Subcutaneous abdominal adipose tissue (tissue), 5 donors: ENCODE results near the gene TXNIP.

Experiments used
- H3K27ac ChIP-seq: one replicate; pipeline ENCODE4 v1.7.0; 2013; ENCODE audit warnings: low read depth, mild to moderate bottlenecking, inconsistent platforms, low read length, moderate library complexity
- H3K27me3 ChIP-seq, 5 donors: one replicate each; pipeline ENCODE4 v1.7.0; 2013; ENCODE audit warnings: low read length in 5 of 5, inconsistent platforms in 1 of 5; ENCODE audit not compliant: control insufficient read depth in 5 of 5, insufficient read depth in 4 of 5
- H3K36me3 ChIP-seq, 5 donors: one replicate each; pipeline ENCODE4 v1.7.0; 2013; ENCODE audit warnings: low read length in 5 of 5; ENCODE audit not compliant: control insufficient read depth in 5 of 5, insufficient read depth in 5 of 5
- H3K4me1 ChIP-seq, 5 donors: one replicate each; pipeline ENCODE4 v1.7.0; 2013; ENCODE audit warnings: low read length in 5 of 5, mild to moderate bottlenecking in 3 of 5, moderate library complexity in 1 of 5; ENCODE audit not compliant: control insufficient read depth in 5 of 5, insufficient read depth in 5 of 5
- H3K4me3 ChIP-seq, 5 donors: one replicate each; pipeline ENCODE4 v1.7.0; 2013; ENCODE audit warnings: low read length in 5 of 5, low read depth in 1 of 5
- H3K9ac ChIP-seq, 5 donors: one replicate each; pipeline ENCODE4 v1.7.0; 2013; ENCODE audit warnings: low read length in 5 of 5, mild to moderate bottlenecking in 4 of 5, moderate library complexity in 3 of 5
- H3K9me3 ChIP-seq, 5 donors: one replicate each; pipeline ENCODE4 v1.7.0; 2013; ENCODE audit warnings: low read length in 5 of 5; ENCODE audit not compliant: control insufficient read depth in 5 of 5
- donor health status: healthy.
- donor health status: healthy.
- donor health status: healthy.
- donor health status: healthy.
- donor health status: healthy.

TXNIP gene

GRCh38 chr1:145959333-145959732 is 37.0 kb downstream of the TXNIP start:
- Histone ChIP-seq H3K27me3 (no peaks in the 10 kb centered on the region), H3K27ac (no peak overlapping the region), H3K9me3 (no peaks in the 10 kb centered on the region), H3K4me1 (peaks cover 22 to 86% (median 82%) of the 10 kb centered on the region in 5 donors), H3K4me3 (peak overlapping the region in 1 of 5 donors; percentile 5), H3K9ac (no peak overlapping the region), H3K36me3 (no peaks in the 10 kb centered on the region)

DNA sequence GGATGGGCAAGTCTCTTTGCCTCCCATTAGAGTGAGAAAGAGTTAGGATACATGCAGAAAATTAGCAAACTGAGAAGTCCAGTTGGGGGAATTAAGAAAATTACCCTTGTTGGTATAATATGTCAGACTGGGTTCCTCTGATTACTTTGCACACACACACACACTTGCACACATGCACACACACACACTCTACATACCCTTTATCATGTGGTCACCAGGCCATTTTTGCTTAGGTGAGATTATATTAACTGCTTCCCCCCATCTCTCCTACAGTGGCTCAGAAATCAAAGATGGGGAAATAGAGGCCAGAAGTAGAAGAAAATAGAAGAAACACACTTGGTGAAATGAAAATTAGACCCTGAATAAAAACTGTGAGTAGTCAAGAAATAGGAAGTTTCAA is 37.6 kb downstream of the TXNIP start:
- Histone ChIP-seq H3K4me3 (no peak overlapping the region), H3K9me3 (no peaks in the 10 kb centered on the region), H3K9ac (no peak overlapping the region), H3K27me3 (no peaks in the 10 kb centered on the region), H3K36me3 (no peaks in the 10 kb centered on the region), H3K4me1 (peaks cover 22 to 85% (median 79%) of the 10 kb centered on the region in 5 donors), H3K27ac (peak overlapping the region; percentile 91)

GRCh38 chr1:145957443-145958319 is 38.7 kb downstream of the TXNIP start, which contains the start of gene LIX1L:
LIX1L (minus strand) TSS chr1:145958017; CDS start chr1:145957927, 90 bp downstream.
- no peaks in the 10 kb centered on the region for H3K27me3 ChIP-seq
- no peaks in the 10 kb centered on the region for H3K36me3 ChIP-seq
- peak within 1 kb of the TSS; percentile 51 to 84 (median 71) for H3K9ac ChIP-seq
- peaks cover 17 to 76% (median 68%) of the 10 kb centered on the region in 5 donors for H3K4me1 ChIP-seq
- H3K4me3 ChIP-seq = peak within 1 kb of the TSS; percentile 71 to 80 (median 78)
- H3K9me3 ChIP-seq = no peaks in the 10 kb centered on the region
- H3K27ac ChIP-seq = peak within 1 kb of the TSS; percentile 91

DNA sequence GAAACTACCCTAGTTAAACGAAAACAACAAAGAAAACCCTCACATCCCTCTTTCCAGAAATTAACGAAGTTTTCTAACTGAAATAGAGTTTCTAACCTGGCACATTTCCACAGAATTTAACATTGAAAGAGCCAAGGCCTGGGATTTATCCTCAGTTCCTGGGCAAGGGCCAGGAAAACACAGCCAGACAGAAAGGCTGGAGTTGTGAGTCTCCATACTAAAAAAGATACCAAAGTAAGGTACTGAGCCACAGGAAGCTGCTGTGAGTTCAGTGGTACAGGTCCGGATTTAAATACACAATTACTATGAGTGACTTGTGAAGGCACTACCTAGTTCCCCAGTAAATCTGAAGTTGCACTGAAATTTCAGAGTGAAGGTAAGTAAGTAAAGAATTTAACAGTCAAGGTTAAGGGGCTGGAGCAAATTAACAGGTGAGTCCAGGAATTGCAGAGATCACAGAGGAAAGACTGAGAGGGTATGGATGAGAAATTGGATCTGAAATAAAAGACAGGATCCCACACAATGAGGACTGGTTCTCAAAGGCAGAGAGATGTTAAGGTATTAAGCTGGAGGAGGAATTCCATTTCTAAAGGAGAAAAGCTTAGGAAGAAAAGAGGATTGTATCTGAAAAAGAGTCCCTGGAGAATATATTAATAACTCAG is 39.5 kb downstream of the TXNIP start:
- H3K4me3 ChIP-seq = peak overlapping the region; percentile 71 to 80 (median 78)
- H3K27ac ChIP-seq = peak overlapping the region; percentile 91
- H3K36me3 ChIP-seq = peaks cover 0 to 4% (median 0%) of the 10 kb centered on the region in 5 donors
- H3K27me3 ChIP-seq = no peaks in the 10 kb centered on the region
- H3K4me1 ChIP-seq = peaks cover 16 to 69% (median 62%) of the 10 kb centered on the region in 5 donors
- H3K9me3 ChIP-seq = no peaks in the 10 kb centered on the region
- peak overlapping the region; percentile 48 to 84 (median 71) for H3K9ac ChIP-seq

DNA sequence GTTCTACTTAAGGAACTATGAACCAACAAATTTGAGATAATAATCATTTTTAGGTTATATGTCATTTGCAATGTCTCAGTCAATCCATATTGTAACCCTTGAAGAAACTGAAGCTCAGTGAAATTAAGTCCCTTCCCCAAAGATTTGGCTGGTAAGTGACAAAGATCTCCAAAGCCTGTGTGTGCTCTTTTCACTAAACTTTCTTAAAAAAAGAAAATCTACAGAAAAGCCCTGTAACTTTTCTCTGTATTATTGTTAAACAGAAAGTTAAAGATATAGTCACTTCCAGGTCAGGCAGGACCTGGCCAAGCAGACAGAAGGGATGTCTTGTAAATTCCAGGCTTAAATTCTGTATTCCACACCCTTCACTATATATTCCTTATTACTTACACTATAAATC is 40.0 kb downstream of the TXNIP start:
- peak overlapping the region; percentile 0 to 79 (median 76) for H3K4me3 ChIP-seq
- H3K36me3 ChIP-seq = peaks cover 0 to 4% (median 0%) of the 10 kb centered on the region in 5 donors
- H3K27me3 ChIP-seq = no peaks in the 10 kb centered on the region
- H3K4me1 ChIP-seq = peaks cover 14 to 64% (median 57%) of the 10 kb centered on the region in 5 donors
- peak overlapping the region; percentile 91 for H3K27ac ChIP-seq
- no peaks in the 10 kb centered on the region for H3K9me3 ChIP-seq
- H3K9ac ChIP-seq = peak overlapping the region in 4 of 5 donors; percentile 51 to 84 (median 75)

DNA sequence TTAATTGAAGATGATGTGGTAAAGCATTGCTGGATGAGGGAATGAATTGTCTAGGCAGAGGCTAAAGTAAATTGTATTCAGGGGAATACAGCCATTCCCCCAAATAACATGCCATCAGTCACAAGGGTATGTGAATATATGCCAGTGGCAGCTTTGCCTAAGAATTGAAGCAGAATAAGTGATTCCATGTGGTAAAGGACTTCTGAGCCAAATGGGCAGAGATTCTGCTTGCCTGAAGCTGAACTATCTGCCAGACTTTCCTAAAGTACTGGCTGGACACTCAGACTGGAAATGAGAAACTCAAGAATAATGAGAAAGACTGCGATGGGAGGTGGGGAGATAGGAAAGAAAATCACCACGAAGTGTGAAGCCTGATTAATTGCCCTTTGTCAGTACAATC is 40.9 kb downstream of the TXNIP start:
- Histone ChIP-seq H3K36me3 (peaks cover 0 to 4% (median 0%) of the 10 kb centered on the region in 5 donors), H3K4me1 (peaks cover 14 to 57% (median 48%) of the 10 kb centered on the region in 5 donors), H3K27me3 (no peaks in the 10 kb centered on the region), H3K9me3 (no peaks in the 10 kb centered on the region), H3K4me3 (no peak overlapping the region), H3K9ac (peak overlapping the region in 3 of 5 donors; percentile 33 to 57 (median 53)), H3K27ac (peak overlapping the region; percentile 91)

DNA sequence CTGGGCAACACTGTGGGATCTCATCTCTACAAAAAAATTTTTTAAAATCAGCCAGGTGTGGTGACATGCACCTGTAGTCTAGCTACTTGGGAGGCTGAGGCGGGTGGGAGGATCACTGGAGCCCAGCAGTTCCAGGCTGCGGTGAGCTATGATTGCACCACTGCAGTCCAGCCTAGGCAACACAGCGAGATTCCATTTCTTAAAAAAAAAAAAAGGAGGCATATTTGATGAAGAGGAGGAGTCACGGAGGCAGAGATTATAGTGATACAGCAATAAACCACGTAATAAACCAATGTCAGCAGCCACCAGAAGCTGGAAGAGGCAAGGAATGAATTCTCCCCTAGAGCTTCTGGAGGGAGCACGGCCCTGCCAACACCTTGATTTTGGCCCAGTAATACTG is 42.5 kb downstream of the TXNIP start:
- H3K9me3 ChIP-seq = no peaks in the 10 kb centered on the region
- H3K36me3 ChIP-seq = peaks cover 0 to 4% (median 4%) of the 10 kb centered on the region in 5 donors
- H3K9ac ChIP-seq = no peak overlapping the region
- peaks cover 14 to 48% (median 39%) of the 10 kb centered on the region in 5 donors for H3K4me1 ChIP-seq
- H3K27ac ChIP-seq = no peak overlapping the region
- H3K4me3 ChIP-seq = no peak overlapping the region
- H3K27me3 ChIP-seq = no peaks in the 10 kb centered on the region

- Histone ChIP-seq H3K4me3 (no peak overlapping the region), H3K9ac (no peak overlapping the region), H3K9me3 (no peaks in the 10 kb centered on the region), H3K27ac (no peak overlapping the region), H3K36me3 (peaks cover 0 to 4% (median 4%) of the 10 kb centered on the region in 5 donors), H3K4me1 (peaks cover 11 to 42% (median 34%) of the 10 kb centered on the region in 5 donors), H3K27me3 (no peaks in the 10 kb centered on the region)
Observed at GRCh38 chr1:145952903-145953302, 43.5 kb downstream of the TXNIP start.

GRCh38 chr1:145951526-145951925 is 44.9 kb downstream of the TXNIP start:
- H3K4me3 ChIP-seq = no peak overlapping the region
- peaks cover 8 to 32% (median 27%) of the 10 kb centered on the region in 5 donors for H3K4me1 ChIP-seq
- H3K27me3 ChIP-seq = no peaks in the 10 kb centered on the region
- H3K9me3 ChIP-seq = no peaks in the 10 kb centered on the region
- H3K9ac ChIP-seq = no peak overlapping the region
- H3K27ac ChIP-seq = no peak overlapping the region
- H3K36me3 ChIP-seq = peaks cover 0 to 13% (median 10%) of the 10 kb centered on the region in 5 donors

GRCh38 chr1:145949219-145949618 is 47.2 kb downstream of the TXNIP start:
- Histone ChIP-seq H3K9me3 (no peaks in the 10 kb centered on the region), H3K36me3 (peaks cover 1 to 17% (median 11%) of the 10 kb centered on the region in 5 donors), H3K27ac (no peak overlapping the region), H3K4me1 (peaks cover 0 to 9% (median 4%) of the 10 kb centered on the region in 5 donors), H3K4me3 (no peak overlapping the region), H3K27me3 (no peaks in the 10 kb centered on the region), H3K9ac (no peak overlapping the region)
